ENCODE results near the gene BEGAIN. TPM values are rescaled to one million over a fixed set of nuclear protein-coding genes. Genes with fewer than 3 reads are reported as not detected.

BEGAIN gene
- total RNA-seq, 4 donors from 2014 or later = 0.47 to 1.5 (median 0.53) TPM; not detected in 1

- 40 to 53% methylated on average over 8 to 10 of the region's 17 CpGs for WGBS, 2 donors
- Histone ChIP-seq H3K27me3 (no peaks in the 10 kb centered on the region), H3K27ac (no peak overlapping the region), H3K9me3 (no peaks in the 10 kb centered on the region), H3K4me3 (no peak overlapping the region), H3K4me1 (peaks cover 0 to 15% (median 8%) of the 10 kb centered on the region in 3 donors), H3K36me3 (peaks cover 0 to 16% (median 0%) of the 10 kb centered on the region in 3 donors)
- DNase-seq = no peak
- intact Hi-C loops (cut with DNase I) = no loop called here
- TF ChIP-seq CTCF (IDR thresholded peaks at IDR 0.05) (no peak), POLR2A (IDR thresholded peaks at IDR 0.05) (no peak)
These were observed 53.3 kb downstream of the BEGAIN start for GRCh38 chr14:100533656-100534485.

GRCh38 chr14:100532906-100533655 lies 54.1 kb downstream of the BEGAIN start:
- no peak for TF ChIP-seq CTCF (IDR thresholded peaks at IDR 0.05)
- Histone ChIP-seq H3K27me3 (no peaks in the 10 kb centered on the region), H3K4me3 (no peak overlapping the region), H3K27ac (no peak overlapping the region), H3K4me1 (peaks cover 0 to 15% (median 8%) of the 10 kb centered on the region in 3 donors), H3K9me3 (no peaks in the 10 kb centered on the region), H3K36me3 (peaks cover 0 to 19% (median 0%) of the 10 kb centered on the region in 3 donors)
- WGBS, 2 donors = 47 to 51% methylated on average over 10 of the region's 11 CpGs
- DNase-seq = no peak
- intact Hi-C loops (cut with DNase I) = no loop called here

- DNase-seq = no peak
- peaks cover 0 to 22% (median 0%) of the 10 kb centered on the region in 3 donors for H3K36me3 ChIP-seq
- peaks cover 0 to 15% (median 8%) of the 10 kb centered on the region in 3 donors for H3K4me1 ChIP-seq
- H3K9me3 ChIP-seq = no peaks in the 10 kb centered on the region
- H3K4me3 ChIP-seq = no peak overlapping the region
- no peak overlapping the region for H3K27ac ChIP-seq
- intact Hi-C loops (cut with DNase I) = no loop called here
- H3K27me3 ChIP-seq = no peaks in the 10 kb centered on the region
- TF ChIP-seq POLR2A (IDR thresholded peaks at IDR 0.05) (no peak), CTCF (IDR thresholded peaks at IDR 0.05) (no peak)
- 46 to 68% methylated on average over 8 of the region's 12 CpGs for WGBS, 2 donors
These were observed 54.9 kb downstream of the BEGAIN start for GRCh38 chr14:100532154-100532861.

GRCh38 chr14:100531152-100532121 lies 55.8 kb downstream of the BEGAIN start:
- Histone ChIP-seq H3K36me3 (peaks cover 0 to 31% (median 5%) of the 10 kb centered on the region in 3 donors), H3K27me3 (no peaks in the 10 kb centered on the region), H3K27ac (no peak overlapping the region), H3K4me1 (peaks cover 0 to 15% (median 8%) of the 10 kb centered on the region in 3 donors), H3K4me3 (no peak overlapping the region), H3K9me3 (no peaks in the 10 kb centered on the region)
- TF ChIP-seq CTCF (IDR thresholded peaks at IDR 0.05) (no peak), POLR2A (IDR thresholded peaks at IDR 0.05) (no peak)
- DNase-seq = no peak
- 86 to 90% methylated on average over 8 to 13 of the region's 16 CpGs for WGBS, 2 donors
- intact Hi-C loops (cut with DNase I) = no loop called here

Measured in esophagus squamous epithelium (tissue), 5 donors.